NCI-H446 treated with DMSO at 0.1 percent for 48 hours (cell line): ENCODE results near the gene MACROD2.

ENCODE experiments used
- DNase-seq: peaks from one replicate; lab custom pipeline; 2025; lab: John Stamatoyannopoulos, UW

MACROD2 gene

GRCh38 chr20:15814911-15815310 is 1819.6 kb downstream of the MACROD2 start:
- no peak for DNase-seq

GRCh38 chr20:15817351-15817750 is 1822.0 kb downstream of the MACROD2 start:
- no peak for DNase-seq

- DNase-seq, result no peak
Observed at GRCh38 chr20:15818651-15819071, 1823.3 kb downstream of the MACROD2 start.

GRCh38 chr20:15823718-15824117 is 1828.4 kb downstream of the MACROD2 start:
- peak; percentile 24 for DNase-seq

GRCh38 chr20:15827628-15828027 is 1832.3 kb downstream of the MACROD2 start:
- DNase-seq, result no peak

GRCh38 chr20:15831201-15831600 is 1835.9 kb downstream of the MACROD2 start:
- DNase-seq, result no peak

- DNase-seq, result no peak
Observed at GRCh38 chr20:15832512-15832911, 1837.2 kb downstream of the MACROD2 start.

- peak; percentile 94 for DNase-seq
Observed at GRCh38 chr20:15834857-15835256, 1839.5 kb downstream of the MACROD2 start.

GRCh38 chr20:15835811-15836210 is 1840.5 kb downstream of the MACROD2 start:
- no peak for DNase-seq

GRCh38 chr20:15836634-15837033 is 1841.3 kb downstream of the MACROD2 start:
- DNase-seq, result no peak

GRCh38 chr20:15837563-15837962 is 1842.2 kb downstream of the MACROD2 start:
- DNase-seq, result no peak

GRCh38 chr20:15838466-15838865 is 1843.2 kb downstream of the MACROD2 start:
- no peak for DNase-seq

- no peak for DNase-seq
Observed at GRCh38 chr20:15840636-15841301, 1845.5 kb downstream of the MACROD2 start.

GRCh38 chr20:15842872-15843271 is 1847.6 kb downstream of the MACROD2 start:
- DNase-seq, result no peak

- DNase-seq, result no peak
Observed at GRCh38 chr20:15843777-15844176, 1848.5 kb downstream of the MACROD2 start.

- DNase-seq, result no peak
Observed at GRCh38 chr20:15847196-15847784, 1852.0 kb downstream of the MACROD2 start.

- DNase-seq, result no peak
Observed at GRCh38 chr20:15848126-15848525, 1852.8 kb downstream of the MACROD2 start.

GRCh38 chr20:15848995-15849610 is 1853.8 kb downstream of the MACROD2 start:
- DNase-seq, result no peak

GRCh38 chr20:15851576-15852215 is 1856.4 kb downstream of the MACROD2 start:
- peak; percentile 31 for DNase-seq

- peak; percentile 89 for DNase-seq
Observed at GRCh38 chr20:15854911-15855310, 1859.6 kb downstream of the MACROD2 start.

- DNase-seq, result no peak
Observed at GRCh38 chr20:15857173-15857784, 1862.0 kb downstream of the MACROD2 start.

GRCh38 chr20:15859061-15859460 is 1863.7 kb downstream of the MACROD2 start:
- no peak for DNase-seq
